ENCODE measurements around the gene GJC2.

GRCh38 chr1:228176024-228176395 lies 26.3 kb downstream of the GJC2 start:
- TF ChIP-seq ZNF121 (CRISPR knock-in tag; IDR thresholded peaks at IDR 0.05) = no peak
- TF ChIP-seq ATF1 (CRISPR knock-in tag; IDR thresholded peaks at IDR 0.05) = no peak
- no peak for TF ChIP-seq HMGXB4 (CRISPR knock-in tag; IDR thresholded peaks at IDR 0.05)
- no peak for TF ChIP-seq JUN (CRISPR knock-in tag; IDR thresholded peaks at IDR 0.05)
- TF ChIP-seq HMGA2 (CRISPR knock-in tag; IDR thresholded peaks at IDR 0.05) = no peak
- no peak for TF ChIP-seq CTCF (IDR thresholded peaks at IDR 0.05)
- TF ChIP-seq SMAD4 (CRISPR knock-in tag; IDR thresholded peaks at IDR 0.05) = no peak
